CD4-positive, CD25-positive, alpha-beta regulatory T cell (primary cell): ENCODE data around the gene LINS1. TPM values are rescaled to one million over a fixed set of nuclear protein-coding genes. Genes with fewer than 3 reads are reported as not detected.
A peak's percentile ranks its signal among the peaks of the same experiment; 100 is the strongest.

ENCODE experiments used
- ATAC-seq, 2 donors: fragments of 150-1000 bp; cut with Tn5 transposase; one replicate each; pipeline ENCODE4 v1.10.0; 2021; ENCODE audit warnings: low read depth in 2 of 2, moderate number of reproducible peaks in 2 of 2, moderate library complexity in 1 of 2
- DNase-seq, 3 donors: peaks; one replicate each; pipeline versions ENCODE4 v3.0.0 to v3.0.0-alpha.2; 2012 to 2022; ENCODE audit warnings: mixed read lengths in 1 of 3
- H3K27ac ChIP-seq: one replicate; pipeline ENCODE4 v1.7.0; 2013; ENCODE audit warnings: mild to moderate bottlenecking, low read length; ENCODE audit not compliant: insufficient read depth, poor library complexity, severe bottlenecking
- H3K27me3 ChIP-seq: one replicate; pipeline ENCODE4 v1.7.0; 2013; ENCODE audit warnings: low read length; ENCODE audit not compliant: control insufficient read depth, insufficient read depth
- H3K36me3 ChIP-seq: one replicate; pipeline ENCODE4 v1.7.0; 2013; ENCODE audit warnings: mild to moderate bottlenecking, low read length, moderate library complexity; ENCODE audit not compliant: control insufficient read depth, insufficient read depth
- H3K4me1 ChIP-seq: 2 replicates; pipeline ENCODE4 v1.7.0; 2013; ENCODE audit warnings: mild to moderate bottlenecking, low read length; ENCODE audit not compliant: insufficient read depth, control insufficient read depth, poor library complexity, severe bottlenecking
- H3K4me3 ChIP-seq: one replicate; pipeline ENCODE4 v1.7.0; 2013; ENCODE audit warnings: low read depth, mild to moderate bottlenecking, low read length, moderate library complexity
- H3K9me3 ChIP-seq, 2 experiments: 1 replicate in 1 of 2; 2 replicates in 1 of 2; pipeline ENCODE4 v1.7.0; 2013; ENCODE audit warnings: low read length in 2 of 2, mild to moderate bottlenecking in 1 of 2, moderate library complexity in 1 of 2; ENCODE audit not compliant: control insufficient read depth in 2 of 2
- H3K27ac Mint-ChIP-seq, 3 donors: one replicate each; pipeline ENCODE4 v1.8.0; 2020 to 2022; ENCODE audit warnings: mild to moderate bottlenecking in 3 of 3, mixed read lengths in 3 of 3, moderate library complexity in 2 of 3
- H3K27me3 Mint-ChIP-seq: one replicate; pipeline ENCODE4 v1.8.0; 2022; ENCODE audit warnings: mild to moderate bottlenecking, mixed read lengths
- H3K36me3 Mint-ChIP-seq: one replicate; pipeline ENCODE4 v1.8.0; 2020; ENCODE audit warnings: mixed read lengths
- H3K4me1 Mint-ChIP-seq, 4 donors: one replicate each; pipeline ENCODE4 v1.8.0; 2020 to 2022; ENCODE audit warnings: mixed read lengths in 4 of 4, mild to moderate bottlenecking in 1 of 4
- H3K4me3 Mint-ChIP-seq, 4 donors: one replicate each; pipeline ENCODE4 v1.8.0; 2020 to 2022; ENCODE audit warnings: mild to moderate bottlenecking in 4 of 4, mixed read lengths in 4 of 4, moderate library complexity in 3 of 4
- H3K9me3 Mint-ChIP-seq, 7 donors: one replicate each; pipeline ENCODE4 v1.8.0; 2020 to 2022; ENCODE audit warnings: mixed read lengths in 7 of 7, mild to moderate bottlenecking in 3 of 7, moderate library complexity in 2 of 7
- polyA plus RNA-seq, 4 donors: library from polyadenylated mRNA; unstranded; fragments of 300-500 nt; fragmentation: Illumina TruSeq; gene quantifications; one replicate each; pipeline ENCODE4 v1.2.3, GENCODE V29; 2021
- total RNA-seq: library from RNA; stranded (reverse); gene quantifications from one replicate; pipeline ENCODE4 v1.2.3, GENCODE V29; 2022

Gene LINS1
- total and polyA plus RNA-seq, 5 donors from 2014 or later: 37.8 to 62.8 (median 55.8) TPM

DNA sequence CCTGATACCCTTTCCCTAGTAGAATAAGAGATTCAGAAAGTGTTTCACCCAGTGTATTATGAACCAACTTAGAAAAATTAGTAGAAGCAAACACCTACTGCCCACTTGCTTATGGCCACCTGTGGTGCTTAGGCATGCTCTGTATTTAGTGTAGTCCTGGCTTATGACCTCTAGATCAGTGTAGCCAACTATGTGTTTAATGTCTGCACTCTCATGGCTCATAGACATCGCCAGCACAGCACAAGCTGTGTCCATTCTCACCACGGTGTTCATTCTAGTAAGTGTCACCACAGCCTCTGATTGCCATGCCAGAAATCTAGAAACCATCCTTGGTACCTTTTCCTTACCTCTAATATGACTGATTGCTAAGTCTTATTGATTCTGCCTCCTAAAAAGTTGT is 14.7 kb upstream of the LINS1 start:
- Histone ChIP-seq H3K36me3 (peaks cover 61% of the 10 kb centered on the region), H3K27ac (no peak overlapping the region), H3K27me3 (no peaks in the 10 kb centered on the region), H3K9me3 (no peaks in the 10 kb centered on the region), H3K4me1 (peaks cover 5% of the 10 kb centered on the region), H3K4me3 (no peak overlapping the region)
- Mint-ChIP-seq H3K9me3 (no peaks in the 10 kb centered on the region), H3K27me3 (no peaks in the 10 kb centered on the region), H3K4me1 (peaks cover 23 to 41% (median 26%) of the 10 kb centered on the region in 4 donors), H3K27ac (peak overlapping the region in 2 of 3 donors; percentile 42 to 64), H3K4me3 (no peak overlapping the region), H3K36me3 (peaks cover 48% of the 10 kb centered on the region)
- ATAC-seq: no peak
- DNase-seq: no peak

DNA sequence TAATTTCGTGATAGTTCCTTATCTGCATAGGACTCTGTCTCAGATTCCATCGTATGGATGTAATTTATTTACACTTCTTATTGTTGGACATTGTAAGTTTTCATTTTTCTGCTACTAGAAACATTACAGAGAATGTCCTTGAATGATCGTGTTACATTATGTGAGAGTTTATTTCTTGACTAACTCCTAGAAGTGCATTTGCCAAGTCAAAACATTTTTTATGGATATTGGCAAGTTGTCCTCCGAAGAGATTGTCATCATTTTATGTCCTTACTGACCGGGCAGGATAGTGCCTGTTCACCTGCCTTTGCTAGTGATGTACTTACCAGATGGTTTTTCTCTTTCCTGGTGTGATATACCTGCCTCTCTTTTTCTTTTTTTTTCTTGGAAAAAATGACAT is 13.8 kb upstream of the LINS1 start:
- peaks cover 47% of the 10 kb centered on the region for H3K36me3 Mint-ChIP-seq
- no peak overlapping the region for H3K27ac Mint-ChIP-seq
- DNase-seq (no peak), ATAC-seq (no peak)
- Histone ChIP-seq H3K27me3 (no peaks in the 10 kb centered on the region), H3K27ac (no peak overlapping the region), H3K4me1 (peaks cover 5% of the 10 kb centered on the region), H3K36me3 (peaks cover 65% of the 10 kb centered on the region), H3K9me3 (no peaks in the 10 kb centered on the region), H3K4me3 (no peak overlapping the region)
- peaks cover 23 to 37% (median 25%) of the 10 kb centered on the region in 4 donors for H3K4me1 Mint-ChIP-seq
- H3K4me3 Mint-ChIP-seq: no peak overlapping the region
- no peaks in the 10 kb centered on the region for H3K27me3 Mint-ChIP-seq
- no peaks in the 10 kb centered on the region for H3K9me3 Mint-ChIP-seq

DNA sequence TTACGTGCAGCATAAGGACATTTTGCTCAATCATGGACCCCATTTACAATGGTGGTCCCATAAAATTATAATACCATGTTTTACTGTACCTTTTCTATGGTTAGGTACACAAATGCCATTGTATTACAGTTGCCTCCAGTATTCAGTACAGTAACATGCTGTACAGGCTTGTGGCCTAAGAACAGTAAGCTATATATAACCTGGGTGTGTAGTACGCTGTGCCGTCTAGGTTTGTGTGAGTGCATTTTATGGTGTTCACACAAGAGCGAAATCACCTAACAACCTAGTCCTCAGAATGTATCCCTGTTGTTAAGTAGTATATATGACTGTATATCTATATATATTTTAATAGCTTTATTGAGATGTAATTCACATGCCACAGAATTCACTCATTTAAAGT is 12.9 kb upstream of the LINS1 start:
- H3K9me3 ChIP-seq: no peaks in the 10 kb centered on the region
- H3K36me3 ChIP-seq: peaks cover 64% of the 10 kb centered on the region
- H3K27ac ChIP-seq: no peak overlapping the region
- no peaks in the 10 kb centered on the region for H3K27me3 Mint-ChIP-seq
- H3K9me3 Mint-ChIP-seq: no peaks in the 10 kb centered on the region
- no peak overlapping the region for H3K4me3 ChIP-seq
- DNase-seq (no peak), ATAC-seq (no peak)
- H3K36me3 Mint-ChIP-seq: peaks cover 45% of the 10 kb centered on the region
- no peaks in the 10 kb centered on the region for H3K27me3 ChIP-seq
- no peak overlapping the region for H3K4me3 Mint-ChIP-seq
- peaks cover 5% of the 10 kb centered on the region for H3K4me1 ChIP-seq
- peak overlapping the region in 1 of 3 donors; percentile 49 for H3K27ac Mint-ChIP-seq
- H3K4me1 Mint-ChIP-seq: peaks cover 23 to 37% (median 26%) of the 10 kb centered on the region in 4 donors

DNA sequence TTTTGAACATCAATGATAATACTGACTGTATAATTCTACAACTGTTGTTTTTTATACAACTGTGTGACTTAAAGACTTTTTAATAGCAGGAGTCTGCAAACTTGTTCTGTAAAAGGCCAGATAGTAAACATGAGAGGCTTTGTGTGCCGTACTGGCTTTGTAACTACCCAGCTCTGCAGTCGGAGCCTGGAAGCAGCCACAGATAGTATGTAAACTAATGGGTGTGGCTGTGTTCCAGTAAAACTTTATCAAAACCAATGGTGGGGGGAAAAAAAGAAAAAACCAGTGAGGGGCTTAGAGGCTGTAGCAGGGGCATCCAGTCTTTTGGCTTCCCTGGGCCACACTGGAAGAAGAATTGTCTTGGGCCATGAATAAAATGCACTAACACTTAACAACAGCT is 12.4 kb upstream of the LINS1 start:
- Mint-ChIP-seq H3K9me3 (no peaks in the 10 kb centered on the region), H3K4me3 (no peak overlapping the region), H3K27me3 (no peaks in the 10 kb centered on the region), H3K36me3 (peaks cover 42% of the 10 kb centered on the region), H3K4me1 (peaks cover 23 to 35% (median 27%) of the 10 kb centered on the region in 4 donors), H3K27ac (peak overlapping the region in 1 of 3 donors; percentile 49)
- ATAC-seq (no peak), DNase-seq (no peak)
- H3K27ac ChIP-seq: no peak overlapping the region
- peaks cover 5% of the 10 kb centered on the region for H3K4me1 ChIP-seq
- peaks cover 65% of the 10 kb centered on the region for H3K36me3 ChIP-seq
- no peaks in the 10 kb centered on the region for H3K27me3 ChIP-seq
- no peak overlapping the region for H3K4me3 ChIP-seq
- no peaks in the 10 kb centered on the region for H3K9me3 ChIP-seq

DNA sequence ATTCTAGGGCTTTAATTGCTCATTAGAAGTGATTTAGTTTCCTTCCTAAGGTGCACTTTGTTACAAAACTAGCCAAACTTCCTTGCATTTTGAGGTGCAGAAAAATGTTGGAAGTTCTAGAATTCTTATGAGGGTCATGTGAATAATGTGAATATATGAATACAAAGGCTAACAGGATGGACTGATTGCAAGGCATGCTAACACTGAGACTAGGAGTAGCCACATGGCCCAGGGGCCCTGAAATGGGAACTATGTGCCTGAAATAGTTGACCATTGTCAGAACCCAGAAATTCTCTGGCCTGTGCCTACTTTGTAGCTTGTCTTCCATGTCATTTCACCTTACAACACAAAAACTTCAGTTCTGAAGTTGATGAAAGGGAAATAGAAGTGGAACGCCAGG is 11.2 kb upstream of the LINS1 start:
- DNase-seq (no peak), ATAC-seq (no peak)
- Histone ChIP-seq H3K27ac (no peak overlapping the region), H3K36me3 (peaks cover 69% of the 10 kb centered on the region), H3K27me3 (no peaks in the 10 kb centered on the region), H3K4me3 (no peak overlapping the region), H3K9me3 (no peaks in the 10 kb centered on the region), H3K4me1 (peaks cover 5% of the 10 kb centered on the region)
- Mint-ChIP-seq H3K4me1 (peaks cover 27 to 31% (median 28%) of the 10 kb centered on the region in 4 donors), H3K4me3 (no peak overlapping the region), H3K27ac (no peak overlapping the region), H3K9me3 (no peaks in the 10 kb centered on the region), H3K27me3 (no peaks in the 10 kb centered on the region), H3K36me3 (peaks cover 36% of the 10 kb centered on the region)

DNA sequence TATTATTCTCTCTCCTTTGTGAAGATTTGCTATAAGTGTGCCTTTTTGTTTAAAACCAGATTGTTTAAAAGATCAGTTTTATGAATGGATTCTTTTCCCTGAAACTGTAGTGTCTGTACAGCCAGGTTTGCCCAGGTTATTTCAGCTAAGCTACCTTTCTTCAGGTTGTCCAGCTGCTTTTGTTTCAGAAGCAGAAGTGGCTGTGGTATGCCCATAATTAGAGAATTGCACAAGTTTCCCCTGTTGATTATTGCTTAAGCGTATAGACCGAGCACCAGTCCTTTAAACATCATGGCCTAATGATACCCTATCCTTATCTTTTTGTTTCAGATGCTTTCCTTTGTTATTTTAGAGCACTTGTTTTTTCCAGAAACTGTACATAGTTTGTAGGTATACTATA is 10.6 kb upstream of the LINS1 start:
- Mint-ChIP-seq H3K9me3 (no peaks in the 10 kb centered on the region), H3K27ac (peak overlapping the region in 1 of 3 donors; percentile 26), H3K36me3 (peaks cover 39% of the 10 kb centered on the region), H3K4me3 (no peak overlapping the region), H3K4me1 (peaks cover 27 to 36% (median 31%) of the 10 kb centered on the region in 4 donors), H3K27me3 (no peaks in the 10 kb centered on the region)
- H3K27ac ChIP-seq: no peak overlapping the region
- peaks cover 74% of the 10 kb centered on the region for H3K36me3 ChIP-seq
- ATAC-seq (no peak), DNase-seq (no peak)
- H3K4me1 ChIP-seq: peaks cover 5% of the 10 kb centered on the region
- no peaks in the 10 kb centered on the region for H3K9me3 ChIP-seq
- no peaks in the 10 kb centered on the region for H3K27me3 ChIP-seq
- no peak overlapping the region for H3K4me3 ChIP-seq

DNA sequence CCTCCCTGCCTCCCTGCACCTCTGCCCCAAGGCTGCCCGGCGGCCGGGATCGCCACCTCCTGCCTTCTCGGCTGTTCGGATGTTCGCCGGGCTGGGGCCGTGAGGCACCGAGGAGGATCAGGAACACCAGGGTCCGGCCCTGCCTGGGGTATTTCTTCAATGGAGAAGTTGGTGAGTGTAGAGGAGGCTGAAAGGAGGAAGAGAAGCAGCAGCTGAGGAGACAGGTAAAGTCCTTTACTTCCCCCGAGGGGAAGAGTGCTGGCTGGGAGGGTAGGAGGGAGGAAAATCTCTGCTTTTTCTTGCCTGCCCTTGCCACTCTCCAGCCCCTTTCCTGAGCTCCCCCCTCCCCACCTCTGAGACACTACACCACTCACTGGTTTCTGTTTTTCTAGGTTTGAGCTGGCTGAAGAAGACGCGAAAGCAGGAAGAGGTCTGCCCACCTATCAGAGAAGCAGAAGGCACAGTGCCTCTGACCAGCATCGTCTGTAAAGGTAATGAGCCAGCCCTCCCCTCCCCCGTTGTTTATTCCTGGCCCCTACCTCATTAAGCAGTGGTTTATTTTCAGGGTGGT is 924 bp upstream of the LINS1 start:
- H3K27ac Mint-ChIP-seq: peak overlapping the region in 2 of 3 donors; percentile 74 to 94
- H3K27ac ChIP-seq: peak overlapping the region; percentile 89
- H3K9me3 ChIP-seq: no peaks in the 10 kb centered on the region
- H3K27me3 ChIP-seq: no peaks in the 10 kb centered on the region
- peaks cover 11 to 68% (median 53%) of the 10 kb centered on the region in 4 donors for H3K4me1 Mint-ChIP-seq
- H3K36me3 ChIP-seq: peaks cover 21% of the 10 kb centered on the region
- peak overlapping the region; percentile 90 for H3K4me3 ChIP-seq
- no peaks in the 10 kb centered on the region for H3K9me3 Mint-ChIP-seq
- H3K36me3 Mint-ChIP-seq: peaks cover 19% of the 10 kb centered on the region
- H3K27me3 Mint-ChIP-seq: no peaks in the 10 kb centered on the region
- H3K4me1 ChIP-seq: peaks cover 55% of the 10 kb centered on the region
- H3K4me3 Mint-ChIP-seq: no peak overlapping the region
- peak; percentile 19 to 84 (median 45) for DNase-seq
- ATAC-seq: no peak

DNA sequence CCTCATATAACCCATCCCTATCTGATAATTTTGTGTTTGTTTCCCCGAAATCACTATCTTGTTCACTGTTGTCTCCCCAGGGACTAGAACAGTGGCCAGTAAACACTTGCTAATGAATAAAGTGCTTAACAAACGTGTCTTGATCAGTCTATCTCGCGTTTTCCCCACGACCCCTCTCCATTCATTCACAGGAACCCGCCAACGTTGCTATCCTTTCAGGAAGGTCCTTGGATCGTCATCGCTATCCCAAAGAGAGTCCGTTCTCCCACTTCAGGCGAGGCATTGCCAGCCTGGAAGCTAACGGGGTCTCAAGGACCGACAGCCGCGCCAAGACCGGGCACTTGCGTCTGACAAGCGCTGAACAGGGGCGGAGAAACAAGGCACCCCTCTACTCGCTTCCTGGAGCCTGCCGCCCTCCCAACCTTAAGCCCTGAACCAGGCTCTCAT is 344 bp downstream of the LINS1 start:
- Mint-ChIP-seq H3K4me3 (no peak overlapping the region), H3K4me1 (peaks cover 15 to 71% (median 56%) of the 10 kb centered on the region in 4 donors), H3K27me3 (no peaks in the 10 kb centered on the region), H3K27ac (no peak overlapping the region), H3K9me3 (no peaks in the 10 kb centered on the region), H3K36me3 (peaks cover 13% of the 10 kb centered on the region)
- Histone ChIP-seq H3K27me3 (no peaks in the 10 kb centered on the region), H3K9me3 (no peaks in the 10 kb centered on the region), H3K4me1 (peaks cover 68% of the 10 kb centered on the region), H3K36me3 (peaks cover 16% of the 10 kb centered on the region), H3K27ac (peak overlapping the region; percentile 91), H3K4me3 (peak overlapping the region; percentile 98)
- DNase-seq: no peak
- ATAC-seq: peak in 1 of 2 donors; percentile 1
